AG08395 (cell line): ENCODE measurements around the gene MGAT5.

ENCODE experiments used
- DNase-seq: peaks from one replicate; pipeline ENCODE4 v3.0.0; 2012; ENCODE audit warnings: mixed read lengths, low spot score

Gene MGAT5

GRCh38 chr2:134254824-134255223, 952 bp downstream of the MGAT5 start:
- no peak for DNase-seq

GRCh38 chr2:134256956-134257355, 3.1 kb downstream of the MGAT5 start:
- no peak for DNase-seq

- no peak for DNase-seq
Observed at GRCh38 chr2:134257509-134257908, 3.6 kb downstream of the MGAT5 start.

- DNase-seq = no peak
Observed at GRCh38 chr2:134257965-134258683, 4.3 kb downstream of the MGAT5 start.

GRCh38 chr2:134258684-134259388, 5.0 kb downstream of the MGAT5 start:
- no peak for DNase-seq

- DNase-seq = no peak
Observed at GRCh38 chr2:134259571-134259970, 5.7 kb downstream of the MGAT5 start.

- no peak for DNase-seq
Observed at GRCh38 chr2:134259994-134260393, 6.1 kb downstream of the MGAT5 start.

- DNase-seq = peak; percentile 95
Observed at GRCh38 chr2:134260713-134261112, 6.8 kb downstream of the MGAT5 start.

GRCh38 chr2:134261398-134262131, 7.7 kb downstream of the MGAT5 start:
- peak; percentile 43 for DNase-seq

GRCh38 chr2:134262684-134263083, 8.8 kb downstream of the MGAT5 start:
- DNase-seq = no peak

- DNase-seq = no peak
Observed at GRCh38 chr2:134268265-134268664, 14.4 kb downstream of the MGAT5 start.

- no peak for DNase-seq
Observed at GRCh38 chr2:134269230-134269629, 15.4 kb downstream of the MGAT5 start.

GRCh38 chr2:134269972-134270735, 16.3 kb downstream of the MGAT5 start:
- no peak for DNase-seq

- DNase-seq = no peak
Observed at GRCh38 chr2:134271758-134272157, 17.9 kb downstream of the MGAT5 start.

GRCh38 chr2:134272806-134273205, 18.9 kb downstream of the MGAT5 start:
- no peak for DNase-seq

GRCh38 chr2:134273256-134273983, 19.5 kb downstream of the MGAT5 start:
- DNase-seq = no peak

GRCh38 chr2:134274121-134274520, 20.2 kb downstream of the MGAT5 start:
- DNase-seq = no peak

- no peak for DNase-seq
Observed at GRCh38 chr2:134275058-134275862, 21.4 kb downstream of the MGAT5 start.

- DNase-seq = peak; percentile 21
Observed at GRCh38 chr2:134276381-134277172, 22.7 kb downstream of the MGAT5 start.

GRCh38 chr2:134277223-134277622, 23.4 kb downstream of the MGAT5 start:
- no peak for DNase-seq
